Measurements from ENCODE around the gene CIDEB.

DNA sequence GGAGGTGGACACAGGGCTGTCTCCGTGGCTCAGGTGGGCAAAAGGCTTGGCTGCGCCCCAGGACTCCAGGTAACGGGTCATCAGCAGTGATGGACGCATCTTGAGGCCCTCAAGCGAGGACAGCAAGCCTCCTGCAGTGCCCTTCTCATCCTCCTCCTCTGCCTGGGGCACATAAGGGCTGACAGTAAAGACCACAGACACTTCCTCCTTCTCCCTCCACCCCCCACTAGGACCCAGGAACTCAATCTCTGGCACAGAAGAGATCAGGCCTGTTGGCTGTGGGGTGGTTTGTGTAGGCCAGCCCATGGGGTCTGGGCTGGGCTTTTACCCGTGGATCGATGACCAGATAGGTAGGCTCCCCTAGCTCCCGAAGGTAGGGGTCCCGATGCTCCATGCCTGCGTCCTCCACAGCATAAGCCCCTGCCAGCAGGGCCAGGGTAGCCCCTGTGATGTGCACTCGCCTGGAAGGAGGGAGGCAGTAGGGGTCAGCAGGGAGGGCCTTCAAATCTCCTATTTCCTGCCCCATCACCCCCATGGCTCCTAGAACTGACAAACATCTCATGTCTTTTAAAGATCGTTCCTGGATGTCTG, 21.4 kb upstream of the CIDEB start:
- TF ChIP-seq GATA2 (IDR thresholded peaks at IDR 0.05; ENCODE audit: low read depth, low read length) (no peak), GATA3 (IDR thresholded peaks at IDR 0.05; ENCODE audit: low read depth, low read length) (no peak)
